NCI-H1105 (cell line): ENCODE measurements around the gene EIF4E3.

Source experiments
- DNase-seq: peaks from one replicate; lab custom pipeline; 2025; lab: John Stamatoyannopoulos, UW

The EIF4E3 gene

GRCh38 chr3:71723452-71724170 lies 1.6 kb downstream of the EIF4E3 start:
- DNase-seq, result no peak

GRCh38 chr3:71722693-71723092 lies 2.5 kb downstream of the EIF4E3 start:
- DNase-seq, result no peak

DNA sequence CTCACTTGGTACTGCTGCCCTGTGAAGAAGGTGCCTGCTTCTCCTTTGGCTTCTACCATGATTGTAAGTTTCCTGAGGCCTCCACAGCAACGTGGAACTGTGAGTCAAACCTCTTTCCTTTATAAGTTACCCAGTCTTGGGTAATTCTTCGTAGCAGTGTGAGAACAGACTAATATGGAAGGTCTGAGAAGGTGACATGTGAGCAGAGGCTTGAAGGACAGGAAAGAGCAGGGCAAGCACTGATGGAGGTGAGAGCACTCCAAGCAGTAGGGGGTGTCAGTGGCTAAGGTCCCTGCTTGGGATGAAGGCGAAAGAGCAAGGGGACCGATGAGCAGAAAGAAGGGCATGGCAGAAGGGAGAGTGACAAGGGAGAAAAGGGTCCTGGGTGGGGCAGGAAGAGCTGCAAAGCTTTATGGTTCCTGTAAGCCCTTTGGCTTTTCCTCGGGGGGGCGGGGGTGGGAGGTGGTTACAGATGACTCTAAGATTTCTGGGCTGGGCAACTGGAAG lies 3.5 kb downstream of the EIF4E3 start:
- no peak for DNase-seq

DNA sequence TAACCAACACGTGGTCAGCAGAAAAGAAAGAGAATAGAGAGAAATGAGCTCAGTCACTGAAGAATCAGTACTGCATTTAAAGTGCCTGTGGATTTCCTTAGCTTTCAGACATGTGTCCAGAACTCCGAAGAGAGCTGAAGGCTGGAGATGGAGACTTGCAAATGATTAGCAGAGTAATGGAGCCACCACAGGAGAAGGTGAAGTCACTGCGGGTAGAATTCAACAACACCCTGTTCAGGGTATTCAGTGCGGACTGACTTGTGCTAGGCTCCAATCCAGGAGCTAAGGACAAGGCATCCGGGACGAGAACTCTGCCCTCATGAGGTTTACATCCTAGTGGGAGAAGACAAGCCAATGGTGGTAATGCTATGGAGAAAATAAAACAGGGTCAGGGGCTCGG lies 4.2 kb downstream of the EIF4E3 start:
- no peak for DNase-seq

DNA sequence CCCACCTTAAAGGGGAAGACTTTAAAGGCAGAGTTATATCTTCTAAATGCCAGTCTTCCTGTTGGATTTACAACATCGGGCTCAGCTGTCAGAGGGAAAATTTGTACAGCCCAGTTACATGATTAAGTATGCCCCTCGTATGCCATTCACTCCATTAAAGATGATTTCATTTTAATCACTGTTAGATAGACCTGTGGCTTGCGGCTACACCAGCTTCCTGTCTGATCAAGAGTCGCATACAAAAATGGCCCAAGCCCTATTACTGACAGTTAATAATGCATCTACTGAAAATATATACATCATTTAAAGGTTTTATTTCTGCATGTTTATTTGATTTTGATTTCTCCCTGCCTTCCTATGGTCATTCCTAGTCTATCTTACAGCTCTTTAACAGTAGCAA lies 7.1 kb downstream of the EIF4E3 start:
- DNase-seq, result no peak

DNA sequence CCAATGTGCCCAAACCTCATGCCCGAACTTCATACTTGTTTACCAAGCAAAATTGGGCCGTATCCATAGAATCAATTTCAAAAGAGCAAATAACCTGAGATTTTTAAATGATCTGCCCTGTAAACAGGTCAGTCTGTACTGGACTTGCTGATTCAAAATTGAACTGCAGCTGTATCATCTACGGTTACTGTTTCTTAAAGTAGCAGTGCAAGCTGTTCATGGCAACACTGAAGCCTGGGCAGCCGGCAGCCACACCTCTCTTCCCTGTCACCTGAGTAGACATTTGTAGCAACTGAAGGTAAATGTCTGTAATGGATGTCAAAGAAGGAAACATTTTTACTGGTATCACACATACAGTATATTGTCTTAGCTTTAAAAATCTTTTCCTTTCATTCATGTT lies 10.6 kb downstream of the EIF4E3 start:
- no peak for DNase-seq

- peak; percentile 83 for DNase-seq
These were observed 12.2 kb downstream of the EIF4E3 start for GRCh38 chr3:71713041-71713440.

DNA sequence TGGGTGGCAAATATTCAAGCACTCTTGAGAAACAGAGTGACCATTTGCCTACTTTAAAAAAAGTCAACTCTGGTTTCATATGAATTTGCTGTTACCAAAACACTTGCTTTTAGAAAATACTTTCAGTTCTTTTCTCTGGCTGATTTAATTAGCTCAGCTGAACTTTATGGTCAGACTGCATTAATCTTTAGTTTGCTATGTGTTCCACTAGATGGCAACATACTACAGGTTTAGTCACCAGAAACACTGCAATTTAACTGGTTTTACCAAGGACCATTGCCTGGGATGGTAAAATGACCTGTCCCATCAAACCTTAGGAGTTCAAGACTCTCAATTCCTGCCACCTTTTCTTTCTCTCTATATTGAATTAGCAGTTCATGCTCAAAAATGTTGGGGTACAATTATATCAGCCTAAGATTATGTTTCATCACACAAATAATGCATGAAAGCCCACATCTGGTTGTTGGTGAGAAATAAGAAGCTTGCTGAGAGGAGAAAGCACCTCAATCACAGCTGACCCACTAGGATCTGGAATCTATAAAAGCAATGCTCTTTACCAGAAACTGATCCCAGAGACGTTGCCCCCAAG lies 14.2 kb downstream of the EIF4E3 start:
- DNase-seq, result peak; percentile 16

DNA sequence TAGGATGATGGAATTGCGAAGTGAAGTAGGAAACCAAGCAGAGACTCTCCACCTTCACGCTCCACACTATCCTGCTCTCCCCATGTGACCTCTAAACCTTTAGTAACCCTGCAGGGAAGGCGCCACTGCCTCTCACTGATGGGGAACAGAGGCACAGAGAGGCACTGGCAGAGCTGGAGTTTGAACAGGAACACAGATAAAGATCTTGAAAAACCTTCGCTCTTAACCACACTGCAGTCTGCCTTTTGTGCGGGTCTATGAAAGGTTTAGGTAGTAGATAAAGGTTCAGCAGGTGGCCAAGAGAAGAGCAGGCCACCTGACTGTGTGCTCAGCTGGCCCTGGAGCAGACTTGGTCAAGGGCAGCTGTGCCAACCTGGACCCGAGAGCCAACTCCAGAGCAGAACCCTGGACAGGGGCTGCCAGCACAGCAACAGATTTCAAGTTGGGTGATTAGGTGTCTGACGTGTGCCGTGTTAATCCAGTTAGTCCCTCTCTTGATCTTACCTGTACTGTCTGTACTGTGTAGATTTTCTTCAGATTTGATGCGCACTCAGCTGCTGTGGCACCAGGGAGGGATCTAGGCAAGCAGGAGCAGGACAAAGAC lies 15.2 kb downstream of the EIF4E3 start:
- no peak for DNase-seq

DNA sequence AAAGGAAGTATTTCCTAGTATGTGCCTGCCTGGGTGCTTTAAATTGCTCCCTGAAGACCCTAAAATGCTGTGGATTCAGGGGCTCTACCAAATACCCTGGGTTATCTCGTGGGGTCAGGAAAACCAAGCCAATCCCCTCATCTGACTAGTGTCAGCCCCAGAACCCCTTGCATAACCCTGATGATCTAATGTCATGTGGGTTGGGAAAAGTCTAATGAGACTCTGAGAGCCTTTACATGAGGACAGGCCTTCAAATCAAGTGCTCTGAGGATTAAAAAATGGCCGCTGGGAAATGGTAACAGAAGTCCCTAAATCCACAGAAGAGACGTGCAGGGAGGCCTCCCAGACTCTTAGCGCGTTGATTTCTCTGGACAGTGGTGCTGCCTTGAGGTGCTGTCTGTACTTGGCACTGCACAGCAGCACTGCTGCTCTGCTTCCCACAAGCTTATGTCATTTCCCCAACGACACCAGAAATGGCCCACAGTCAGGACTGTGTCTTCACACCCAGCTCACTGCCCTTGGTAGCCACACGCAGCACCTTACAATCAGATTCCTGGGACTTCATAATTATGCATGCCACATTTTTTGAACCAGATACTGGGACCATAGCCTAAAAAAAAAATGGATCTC lies 16.6 kb downstream of the EIF4E3 start:
- no peak for DNase-seq

DNA sequence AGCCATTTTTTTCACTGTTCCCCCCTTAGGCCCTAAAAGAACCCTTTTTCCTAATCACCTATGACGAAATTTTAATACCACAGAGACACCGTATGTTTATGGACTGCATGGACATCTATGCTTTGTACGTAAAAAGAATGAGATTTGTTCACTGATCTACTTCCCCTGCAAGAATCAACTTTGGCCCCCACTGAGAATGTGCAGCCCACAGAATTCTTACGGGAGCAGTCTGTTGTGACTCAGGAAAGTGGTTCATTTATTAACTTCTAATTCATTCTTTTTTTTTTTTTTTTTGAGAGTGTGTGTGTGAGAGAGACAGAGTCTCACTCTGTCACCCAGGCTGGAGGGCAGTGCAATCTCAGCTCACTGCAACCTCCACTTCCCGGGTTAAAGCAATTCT lies 17.6 kb downstream of the EIF4E3 start:
- DNase-seq, result no peak

DNA sequence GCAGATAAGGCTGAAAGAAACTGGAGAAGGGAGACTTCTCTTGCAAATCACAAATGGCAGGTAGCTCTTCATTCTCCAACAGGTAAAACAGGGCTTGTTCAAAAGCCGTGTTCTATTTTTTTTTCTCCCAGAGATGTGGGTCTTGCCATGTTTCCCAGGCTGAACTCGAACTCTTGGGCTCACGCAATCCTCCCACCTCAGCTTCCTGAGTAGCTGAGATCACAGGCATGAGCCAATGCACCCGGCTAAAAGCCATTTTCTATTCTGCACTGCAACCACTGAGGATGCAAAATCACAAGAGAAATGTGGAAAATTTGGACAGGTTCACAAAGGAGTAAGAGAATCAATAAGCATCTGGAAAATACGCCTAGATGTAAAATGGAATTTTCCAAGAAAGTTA lies 19.5 kb downstream of the EIF4E3 start:
- DNase-seq, result no peak

DNA sequence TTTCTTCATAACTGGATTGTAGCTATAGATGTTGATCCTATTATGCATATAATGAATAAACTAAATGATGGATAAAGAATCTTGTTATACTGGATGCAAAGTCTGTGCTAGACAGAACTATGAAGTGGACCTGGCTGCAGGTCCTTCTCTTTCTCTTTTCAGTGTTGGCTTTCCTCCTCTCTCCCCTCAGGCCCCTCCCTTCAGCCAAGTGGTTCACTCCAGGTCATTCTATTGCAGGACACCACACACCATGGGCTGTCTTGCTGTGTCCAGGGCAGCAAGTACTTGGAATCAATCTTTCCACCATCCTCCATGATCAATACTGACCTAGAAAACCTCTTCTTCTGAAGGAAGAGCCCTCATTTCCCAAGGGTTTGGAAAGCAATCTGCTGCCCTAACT lies 20.3 kb downstream of the EIF4E3 start:
- no peak for DNase-seq

- peak; percentile 81 for DNase-seq
These were observed 21.4 kb downstream of the EIF4E3 start for GRCh38 chr3:71703797-71704196.

DNA sequence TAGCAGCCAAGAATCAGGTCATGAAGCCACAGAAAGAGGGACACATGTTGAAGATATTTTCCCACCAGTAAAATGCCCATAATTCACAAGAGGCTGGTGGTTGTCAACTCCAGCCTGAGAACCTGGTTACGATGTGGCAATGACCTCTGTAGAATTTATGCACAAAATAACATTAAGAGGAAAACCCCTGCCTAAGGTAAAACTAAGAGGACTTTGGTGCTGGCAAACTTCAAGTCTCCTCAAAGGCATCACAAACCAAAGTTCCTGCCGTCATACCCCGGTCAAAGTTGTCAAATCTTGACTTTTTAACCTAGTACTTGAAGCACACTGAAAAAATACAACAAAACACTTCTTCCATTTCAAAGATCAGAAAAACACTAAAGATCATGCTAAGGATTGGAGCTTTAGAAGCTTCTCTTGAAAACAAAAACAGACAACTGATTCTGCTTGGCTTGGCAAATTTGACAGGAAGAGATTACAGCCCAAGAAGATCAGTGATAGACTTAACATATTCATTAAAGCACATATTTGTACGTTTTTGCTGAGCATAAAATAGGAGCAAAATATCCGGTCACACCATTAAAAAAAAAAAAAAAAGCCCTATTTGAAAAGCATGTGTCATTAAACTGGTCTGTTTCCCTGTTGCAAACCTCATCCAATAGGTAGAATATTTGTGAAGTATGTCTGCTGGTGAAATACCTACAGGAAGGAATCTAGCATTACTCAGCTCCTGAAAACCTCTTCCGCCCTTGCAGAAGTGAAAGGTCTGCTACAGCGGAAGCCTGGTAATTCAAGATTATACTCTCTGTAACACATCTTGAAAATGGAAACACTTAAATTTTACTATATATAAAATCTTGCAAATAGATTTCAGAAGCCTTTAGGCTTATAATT lies 22.8 kb downstream of the EIF4E3 start:
- DNase-seq, result no peak

DNA sequence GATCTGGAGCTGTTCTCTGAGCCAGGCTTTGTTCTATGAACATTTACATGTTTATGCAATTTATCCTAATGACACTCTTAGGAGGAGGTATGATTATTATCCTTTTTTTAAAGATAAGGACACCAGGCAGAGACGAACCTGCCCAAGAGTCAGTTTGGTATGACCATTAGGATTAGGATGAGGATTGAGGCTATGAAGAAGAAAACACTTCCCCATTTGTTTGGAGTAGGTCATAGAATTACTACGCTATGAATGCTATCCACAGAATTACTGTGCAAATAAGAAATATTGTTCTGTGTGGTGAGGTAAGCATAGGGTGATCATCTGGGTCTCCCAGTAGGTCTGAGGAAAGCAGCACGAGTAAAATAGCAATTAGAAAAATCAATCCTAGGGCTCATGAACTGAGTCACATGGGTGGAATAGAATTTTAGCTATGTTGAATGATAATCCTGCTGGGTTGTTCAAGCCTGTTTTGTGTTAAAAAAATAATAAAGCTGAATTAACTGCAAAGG lies 23.9 kb downstream of the EIF4E3 start:
- no peak for DNase-seq

DNA sequence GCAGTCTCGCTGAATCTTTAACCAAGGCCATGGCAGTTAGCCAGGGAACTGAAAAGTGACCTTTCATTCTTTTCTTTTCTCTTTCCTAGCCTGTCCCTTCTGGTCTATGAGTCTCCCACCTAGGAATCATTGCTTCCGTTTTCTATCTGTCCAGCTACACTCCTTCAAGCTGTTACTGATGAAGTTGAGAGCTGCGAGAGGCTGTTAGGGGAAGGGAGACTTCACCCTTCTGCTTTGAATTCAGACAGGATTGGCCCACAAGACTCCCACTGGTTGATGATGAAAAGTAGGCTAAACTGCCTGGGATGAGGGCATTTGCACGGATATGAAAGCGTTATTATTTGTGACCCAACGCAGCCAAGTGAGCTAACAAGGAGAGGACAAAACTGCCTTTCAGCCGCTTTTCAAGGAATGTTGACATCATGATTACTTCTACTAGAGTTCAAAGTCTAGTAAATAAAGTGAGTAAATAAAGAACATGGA lies 30.2 kb downstream of the EIF4E3 start:
- no peak for DNase-seq

DNA sequence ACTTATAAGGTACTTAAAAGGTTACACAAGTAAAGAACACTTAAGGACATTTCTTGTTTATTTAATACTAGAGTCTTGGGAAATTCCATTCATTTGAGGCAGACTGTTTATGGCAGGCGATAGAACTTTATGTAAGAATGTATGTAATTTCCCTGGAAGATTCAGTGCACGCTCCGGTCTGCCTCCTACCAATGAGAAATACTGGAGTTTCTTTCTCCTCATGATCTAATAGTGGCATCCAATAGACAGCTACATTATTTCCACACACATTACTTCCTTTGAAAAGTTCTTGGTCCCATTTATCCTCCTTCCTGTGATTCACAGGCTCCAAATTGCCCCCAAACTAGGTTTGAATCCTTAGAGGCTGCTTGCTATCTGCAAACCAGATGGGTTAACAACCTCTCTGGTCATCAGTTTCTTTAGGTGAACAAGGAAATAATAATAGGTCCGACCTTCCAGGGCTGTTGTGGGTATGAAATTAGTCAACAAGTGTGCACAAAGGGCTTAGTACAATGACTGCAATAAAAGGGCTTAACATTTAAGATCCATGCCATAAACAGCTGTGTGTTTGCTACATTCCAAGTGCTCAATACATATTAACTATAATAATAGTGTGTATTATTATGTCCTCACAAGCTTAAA lies 30.7 kb downstream of the EIF4E3 start:
- no peak for DNase-seq

- DNase-seq, result no peak
These were observed 31.6 kb downstream of the EIF4E3 start for GRCh38 chr3:71693641-71694040.

DNA sequence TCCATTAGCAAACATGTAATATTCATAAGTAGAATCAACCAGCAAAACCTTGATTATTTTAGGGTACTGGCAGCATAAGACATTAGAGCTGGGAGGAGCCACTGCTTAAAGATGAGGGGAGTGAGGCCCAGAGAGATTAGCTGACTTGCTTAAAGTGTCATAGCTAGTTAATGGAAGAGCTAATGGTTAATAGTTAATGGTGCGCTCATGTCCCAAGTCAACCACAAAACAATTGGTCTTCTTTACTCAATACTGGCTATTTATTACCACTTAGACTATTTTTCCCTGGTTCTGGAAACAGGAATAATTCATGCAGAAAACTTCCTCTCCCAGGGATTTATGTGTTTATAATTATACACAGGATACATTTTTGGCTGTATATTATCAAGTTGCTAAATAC lies 33.1 kb downstream of the EIF4E3 start:
- no peak for DNase-seq

- no peak for DNase-seq
These were observed 34.8 kb downstream of the EIF4E3 start for GRCh38 chr3:71690341-71690841.
